Mesenchymal stem cell (in vitro differentiated cells and primary cell): ENCODE results near the gene HOXB2.

Source experiments
- DNase-seq: peaks from one replicate; pipeline ENCODE4 v3.0.0-alpha.2; 2013
- H2AFZ ChIP-seq: one replicate; pipeline ENCODE4 v1.6.1; 2013; ENCODE audit warnings: low read depth, mild to moderate bottlenecking, control low read depth, inconsistent platforms, low read length, moderate library complexity
- H2AK5ac ChIP-seq: 2 replicates; pipeline ENCODE4 v1.6.1; 2013; ENCODE audit warnings: low read length, moderate library complexity, mild to moderate bottlenecking, inconsistent platforms; ENCODE audit not compliant: severe bottlenecking
- H2BK120ac ChIP-seq: one replicate; pipeline ENCODE4 v1.6.1; 2013; ENCODE audit warnings: low read depth, mild to moderate bottlenecking, inconsistent platforms, low read length, moderate library complexity
- H2BK12ac ChIP-seq, 2 experiments: one replicate each; pipeline ENCODE4 v1.6.1; 2013; ENCODE audit warnings: inconsistent platforms in 2 of 2, low read length in 2 of 2, mild to moderate bottlenecking in 2 of 2, moderate library complexity in 2 of 2, control low read depth in 1 of 2
- H2BK15ac ChIP-seq: one replicate; pipeline ENCODE4 v1.6.1; 2013; ENCODE audit warnings: mild to moderate bottlenecking, low read depth, inconsistent platforms; ENCODE audit not compliant: poor library complexity, severe bottlenecking
- H2BK5ac ChIP-seq: 2 replicates; pipeline ENCODE4 v1.6.1; 2013; ENCODE audit warnings: low read depth, mild to moderate bottlenecking, low read length, control low read depth, inconsistent platforms; ENCODE audit not compliant: poor library complexity, severe bottlenecking
- H3K14ac ChIP-seq, 2 experiments: one replicate each; pipeline ENCODE4 v1.6.1; 2013; ENCODE audit warnings: inconsistent platforms in 2 of 2, low read length in 2 of 2, control low read depth in 1 of 2, mild to moderate bottlenecking in 1 of 2, moderate library complexity in 1 of 2
- H3K18ac ChIP-seq, 2 experiments: one replicate each; pipeline ENCODE4 v1.6.1; 2013; ENCODE audit warnings: inconsistent platforms in 2 of 2, low read length in 2 of 2, control low read depth in 1 of 2, low read depth in 1 of 2, mild to moderate bottlenecking in 1 of 2
- H3K23ac ChIP-seq, 2 experiments: one replicate each; pipeline ENCODE4 v1.6.1; 2013; ENCODE audit warnings: inconsistent platforms in 2 of 2, low read length in 2 of 2, mild to moderate bottlenecking in 2 of 2, moderate library complexity in 2 of 2, control low read depth in 1 of 2
- H3K27ac ChIP-seq: 2 replicates; pipeline ENCODE4 v1.5.1; 2013; ENCODE audit warnings: mild to moderate bottlenecking, moderate library complexity, low read length, control low read depth, inconsistent platforms; ENCODE audit not compliant: poor library complexity, severe bottlenecking
- H3K27me3 ChIP-seq, 2 experiments: 2 replicates each; pipeline versions ENCODE4 v1.6.1 to v1.7.0; 2013; ENCODE audit warnings: low read length in 2 of 2, mild to moderate bottlenecking in 2 of 2, moderate library complexity in 2 of 2, control low read depth in 1 of 2, inconsistent platforms in 1 of 2; ENCODE audit not compliant: control insufficient read depth in 1 of 2, insufficient read depth in 1 of 2
- H3K36me3 ChIP-seq, 2 experiments: 2 replicates each; pipeline versions ENCODE4 v1.6.1 to v1.7.0; 2013; ENCODE audit warnings: low read length in 2 of 2, control low read depth in 1 of 2, inconsistent platforms in 1 of 2, low read depth in 1 of 2, mild to moderate bottlenecking in 1 of 2; ENCODE audit not compliant: insufficient read depth in 2 of 2, control insufficient read depth in 1 of 2
- H3K4ac ChIP-seq, 2 experiments: one replicate each; pipeline ENCODE4 v1.6.1; 2013; ENCODE audit warnings: inconsistent platforms in 2 of 2, low read length in 2 of 2, mild to moderate bottlenecking in 2 of 2, moderate library complexity in 2 of 2, control low read depth in 1 of 2, low read depth in 1 of 2
- H3K4me1 ChIP-seq: 2 replicates; pipeline ENCODE4 v1.6.1; 2013; ENCODE audit warnings: low read depth, low read length, control low read depth; ENCODE audit not compliant: control insufficient read depth, insufficient read depth
- H3K4me2 ChIP-seq: 2 replicates; pipeline ENCODE4 v1.6.1; 2013; ENCODE audit warnings: low read length, mild to moderate bottlenecking, inconsistent platforms; ENCODE audit not compliant: poor library complexity, severe bottlenecking
- H3K4me3 ChIP-seq, 2 experiments: 2 replicates each; pipeline versions ENCODE4 v1.5.1 to v1.7.0; 2013; ENCODE audit warnings: low read length in 2 of 2, mild to moderate bottlenecking in 2 of 2, control low read depth in 1 of 2, low read depth in 1 of 2; ENCODE audit not compliant: insufficient read depth in 1 of 2
- H3K79me1 ChIP-seq: replicated peaks from 2 replicates; pipeline ENCODE4 v1.6.1; 2013; ENCODE audit warnings: mild to moderate bottlenecking, control low read depth, low read length, inconsistent platforms; ENCODE audit not compliant: poor library complexity, severe bottlenecking
- H3K9ac ChIP-seq: 2 replicates; pipeline ENCODE4 v1.7.0; 2013; ENCODE audit warnings: mild to moderate bottlenecking, low read length, moderate library complexity
- H3K9me3 ChIP-seq: 2 replicates; pipeline ENCODE4 v1.7.0; 2013; ENCODE audit warnings: mild to moderate bottlenecking, low read length; ENCODE audit not compliant: control insufficient read depth
- H4K8ac ChIP-seq: one replicate; pipeline ENCODE4 v1.6.1; 2013; ENCODE audit warnings: inconsistent platforms, mild to moderate bottlenecking, low read length, moderate library complexity
- H4K91ac ChIP-seq: one replicate; pipeline ENCODE4 v1.6.1; 2013; ENCODE audit warnings: mild to moderate bottlenecking, low read length, inconsistent platforms
- WGBS: methylation state at CpG from one replicate; pipeline ENCODE4 v1.1.7; 2013; ENCODE audit warnings: mixed read lengths; 5-methylcytosine and 5-hydroxymethylcytosine counted together

The HOXB2 gene

GRCh38 chr17:48571024-48571818 is 26.3 kb upstream of the HOXB2 start:
- Histone ChIP-seq H2BK12ac (peak overlapping the region in 1 of 2 experiments; percentile 80), H2AFZ (no peak overlapping the region), H3K23ac (no peak overlapping the region), H3K9me3 (no peaks in the 10 kb centered on the region), H4K8ac (peak overlapping the region; percentile 29), H3K27me3 (peaks cover 0 to 4% of the 10 kb centered on the region in 2 experiments), H3K4ac (peak overlapping the region; percentile 29 to 94), H3K36me3 (peaks cover 14 to 15% of the 10 kb centered on the region in 2 experiments), H3K14ac (peak overlapping the region in 1 of 2 experiments; percentile 44), H2AK5ac (peak overlapping the region; percentile 19), H2BK5ac (no peak overlapping the region), H3K9ac (peak overlapping the region; percentile 95), H4K91ac (no peak overlapping the region), H2BK120ac (peak overlapping the region; percentile 19), H3K4me1 (peaks cover 34% of the 10 kb centered on the region), H2BK15ac (no peak overlapping the region), H3K27ac (peak overlapping the region; percentile 44), H3K4me2 (peak overlapping the region; percentile 51), H3K18ac (peak overlapping the region; percentile 25 to 94), H3K79me1 (peaks cover 4% of the 10 kb centered on the region), H3K4me3 (peak overlapping the region in 1 of 2 experiments; percentile 76)
- WGBS, result 3% methylated on average over 24 of the region's 26 CpGs
- DNase-seq, result peak; percentile 79

- Histone ChIP-seq H3K18ac (peak overlapping the region; percentile 98), H3K14ac (peak overlapping the region in 1 of 2 experiments; percentile 94), H3K9me3 (no peaks in the 10 kb centered on the region), H3K4me3 (peak overlapping the region in 1 of 2 experiments; percentile 76), H3K36me3 (peaks cover 9 to 15% of the 10 kb centered on the region in 2 experiments), H3K4ac (peak overlapping the region; percentile 89 to 93), H2BK120ac (peak overlapping the region; percentile 90), H3K4me2 (peak overlapping the region; percentile 51), H2AFZ (no peak overlapping the region), H4K8ac (peak overlapping the region; percentile 96), H2AK5ac (peak overlapping the region; percentile 67), H3K79me1 (peaks cover 4% of the 10 kb centered on the region), H3K27me3 (peaks cover 0 to 4% of the 10 kb centered on the region in 2 experiments), H2BK5ac (no peak overlapping the region), H3K4me1 (peaks cover 29% of the 10 kb centered on the region), H2BK12ac (peak overlapping the region; percentile 59 to 72), H2BK15ac (peak overlapping the region; percentile 94), H3K27ac (peak overlapping the region; percentile 44), H3K9ac (peak overlapping the region; percentile 95), H3K23ac (peak overlapping the region; percentile 20 to 81), H4K91ac (peak overlapping the region; percentile 92)
- peak; percentile 79 for DNase-seq
- WGBS, result under 1% methylated on average over 15 of the region's 19 CpGs
These were observed 25.6 kb upstream of the HOXB2 start for GRCh38 chr17:48570325-48571023.

- Histone ChIP-seq H3K27ac (peak overlapping the region; percentile 27), H3K4ac (peak overlapping the region; percentile 35 to 37), H2BK120ac (peak overlapping the region; percentile 71), H3K27me3 (peaks cover 0 to 4% of the 10 kb centered on the region in 2 experiments), H2AFZ (no peak overlapping the region), H3K4me2 (peak overlapping the region; percentile 51), H3K23ac (peak overlapping the region in 1 of 2 experiments; percentile 20), H2BK5ac (no peak overlapping the region), H2AK5ac (peak overlapping the region; percentile 59), H3K9me3 (no peaks in the 10 kb centered on the region), H3K14ac (no peak overlapping the region), H4K91ac (no peak overlapping the region), H3K4me3 (peak overlapping the region in 1 of 2 experiments; percentile 76), H4K8ac (no peak overlapping the region), H2BK15ac (peak overlapping the region; percentile 94), H3K4me1 (peaks cover 32% of the 10 kb centered on the region), H2BK12ac (no peak overlapping the region), H3K9ac (peak overlapping the region; percentile 95), H3K79me1 (peaks cover 4% of the 10 kb centered on the region), H3K18ac (peak overlapping the region; percentile 80 to 98), H3K36me3 (peaks cover 9 to 15% of the 10 kb centered on the region in 2 experiments)
- 10% methylated on average over 2 of the region's 6 CpGs for WGBS
- DNase-seq, result peak; percentile 76
These were observed 24.9 kb upstream of the HOXB2 start for GRCh38 chr17:48569674-48570324.
